Measurements from ENCODE around the gene MYO1B.

DNA sequence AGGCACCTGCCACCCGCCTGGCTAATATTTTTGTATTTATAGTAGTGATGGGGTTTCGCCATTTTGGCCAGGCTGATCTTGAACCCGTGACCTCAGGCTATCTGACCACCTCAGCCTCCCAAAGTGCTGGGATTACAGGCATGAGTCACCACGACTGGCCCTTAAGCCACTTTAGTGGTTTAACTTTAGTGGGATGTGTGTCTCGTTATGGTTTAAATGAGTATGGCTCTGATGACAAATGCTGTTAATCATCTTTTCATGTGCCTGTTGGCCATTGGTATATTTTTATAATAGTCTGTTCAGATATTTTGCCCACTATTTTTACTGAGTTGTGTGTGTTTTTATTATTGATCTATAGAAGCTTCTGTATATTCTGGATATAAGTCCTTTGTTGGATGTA lies 205.9 kb downstream of the MYO1B start:
- TF ChIP-seq EZH2 (IDR thresholded peaks at IDR 0.05) (no peak), POLR2AphosphoS5 (IDR thresholded peaks at IDR 0.05; ENCODE audit: borderline replicate concordance, low read depth, low read length) (no peak), FOXP2 (optimal IDR thresholded peaks at IDR 0.05; ENCODE audit: control extremely low read depth, extremely low read length, insufficient read depth) (no peak)
